GM12874 (cell line): Measurements from ENCODE around the gene TMEM184C.

Experiments
- CTCF ChIP-seq: IDR thresholded peaks from 2 replicates; pipeline ENCODE4 v1.5.1; 2011; ENCODE audit warnings: low read depth, mild to moderate bottlenecking, control low read depth, low read length, moderate library complexity; ENCODE audit not compliant: insufficient read depth

The TMEM184C gene

GRCh38 chr4:147648656-147649055 lies 31.5 kb downstream of the TMEM184C start:
- no peak for TF ChIP-seq CTCF

GRCh38 chr4:147651563-147651962 lies 34.4 kb downstream of the TMEM184C start:
- no peak for TF ChIP-seq CTCF

- no peak for TF ChIP-seq CTCF
Measured at GRCh38 chr4:147655639-147656038, 38.4 kb downstream of the TMEM184C start.

GRCh38 chr4:147658501-147658900 lies 41.3 kb downstream of the TMEM184C start:
- TF ChIP-seq CTCF: no peak

- TF ChIP-seq CTCF: no peak
Measured at GRCh38 chr4:147674073-147674472, 56.9 kb downstream of the TMEM184C start.

GRCh38 chr4:147674496-147674895 lies 57.3 kb downstream of the TMEM184C start:
- no peak for TF ChIP-seq CTCF

GRCh38 chr4:147678106-147678505 lies 60.9 kb downstream of the TMEM184C start:
- TF ChIP-seq CTCF: no peak
